ENCODE measurements around the gene SLC16A1. TPM values are rescaled to one million over a fixed set of nuclear protein-coding genes. Genes with fewer than 3 reads are reported as not detected.

The SLC16A1 gene
- total and polyA plus RNA-seq, 2 of the 8 experiments (the other 6 are each of a cell fraction or from before 2014, with no cell fraction given) = 435 to 545 TPM

DNA sequence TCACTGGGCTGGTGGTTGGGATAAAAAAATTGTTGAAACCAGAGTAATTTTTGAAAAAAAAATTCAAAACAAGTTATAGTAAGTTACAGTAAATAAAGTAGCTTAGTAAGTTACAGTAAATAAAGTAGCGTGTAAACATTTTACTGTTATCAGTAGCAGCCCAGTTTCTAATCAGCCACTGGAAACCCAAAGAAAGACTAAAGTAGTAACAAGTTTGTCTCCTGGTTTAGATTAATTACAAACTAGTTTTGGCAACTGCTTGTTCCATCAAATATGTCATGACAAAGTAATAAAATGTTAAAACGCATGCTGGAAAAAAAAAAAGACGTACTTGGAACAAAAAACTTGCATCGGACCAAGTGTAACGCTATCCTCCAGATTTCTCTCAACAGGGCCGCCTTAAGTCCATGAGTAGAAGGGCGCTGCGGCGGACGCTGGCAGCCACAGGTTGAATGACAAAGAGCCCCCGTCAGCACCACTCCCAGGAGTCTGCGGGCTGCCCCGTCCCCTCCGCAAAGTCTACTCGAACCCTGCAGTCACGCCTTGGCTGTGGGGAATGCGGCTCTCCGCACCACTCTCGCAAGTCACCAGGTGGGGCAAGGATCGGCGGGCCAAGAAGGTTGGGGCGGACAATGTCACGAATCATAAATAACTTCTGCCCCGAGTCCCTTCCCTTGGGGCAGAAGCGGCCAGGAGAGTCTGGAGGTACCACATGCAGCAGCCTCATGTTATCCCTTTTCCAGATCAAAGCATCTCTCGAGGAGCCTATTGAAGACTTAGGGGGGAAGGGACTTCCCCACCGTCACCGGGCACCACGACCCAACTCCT, 837 bp downstream of the SLC16A1 start (continued):
- no peak for TF ChIP-seq SP2 (IDR thresholded peaks at IDR 0.05; ENCODE audit: low read length)
- no peak for TF ChIP-seq RXRA (IDR thresholded peaks at IDR 0.05; ENCODE audit: insufficient read depth, low read depth, low read length)
- no peak for TF ChIP-seq CTCF (IDR thresholded peaks at IDR 0.05; ENCODE audit: control extremely low read depth in 1 of 3, insufficient read depth in 1 of 3, low read depth in 1 of 3, low read length in 3 of 3)
- TF ChIP-seq TCF12 (IDR thresholded peaks at IDR 0.05; ENCODE audit: low read depth, low read length) = no peak
- TF ChIP-seq SAP30 (IDR thresholded peaks at IDR 0.05; ENCODE audit: insufficient read depth, insufficient replicate concordance, low read length) = peak; percentile 90
- TF ChIP-seq HDAC6 (IDR thresholded peaks at IDR 0.05; ENCODE audit: low read depth, low read length) = no peak
- TF ChIP-seq TBP (IDR thresholded peaks at IDR 0.05; ENCODE audit: low read depth, low read length) = peak; percentile 66; the same call in 1 of the 2 replicates
- no peak for TF ChIP-seq RNF2 (IDR thresholded peaks at IDR 0.05; ENCODE audit: borderline replicate concordance, low read depth, low read length, missing control alignments, poor library complexity, severe bottlenecking)
- TF ChIP-seq SP1 (IDR thresholded peaks at IDR 0.05; ENCODE audit: low read depth, low read length) = no peak
- TF ChIP-seq CEBPB (IDR thresholded peaks at IDR 0.05; ENCODE audit: low read depth, low read length) = no peak
- no peak for TF ChIP-seq ZNF274 (IDR thresholded peaks at IDR 0.05; ENCODE audit: borderline replicate concordance, extremely low read depth, low read length)
- no peak for TF ChIP-seq GABPA (IDR thresholded peaks at IDR 0.05; ENCODE audit: borderline replicate concordance, insufficient read depth, low read length)
- no peak for TF ChIP-seq NRF1 (IDR thresholded peaks at IDR 0.05; ENCODE audit: low read depth, low read length)
- no peak for TF ChIP-seq FOSL1 (IDR thresholded peaks at IDR 0.05; ENCODE audit: insufficient read depth, low read depth, low read length)
- 0 out of 2 replicates have a peak, but pooled peaks have one; percentile 42 for TF ChIP-seq TEAD4 (IDR thresholded peaks at IDR 0.05; ENCODE audit: low read depth, low read length)
- TF ChIP-seq SIRT6 (IDR thresholded peaks at IDR 0.05; ENCODE audit: low read length) = no peak
- no peak for TF ChIP-seq MAFK (IDR thresholded peaks at IDR 0.05; ENCODE audit: low read depth, low read length)
- TF ChIP-seq NANOG (IDR thresholded peaks at IDR 0.05; ENCODE audit: insufficient read depth, low read depth, low read length, poor library complexity, severe bottlenecking) = no peak
- TF ChIP-seq, protein P1, sequence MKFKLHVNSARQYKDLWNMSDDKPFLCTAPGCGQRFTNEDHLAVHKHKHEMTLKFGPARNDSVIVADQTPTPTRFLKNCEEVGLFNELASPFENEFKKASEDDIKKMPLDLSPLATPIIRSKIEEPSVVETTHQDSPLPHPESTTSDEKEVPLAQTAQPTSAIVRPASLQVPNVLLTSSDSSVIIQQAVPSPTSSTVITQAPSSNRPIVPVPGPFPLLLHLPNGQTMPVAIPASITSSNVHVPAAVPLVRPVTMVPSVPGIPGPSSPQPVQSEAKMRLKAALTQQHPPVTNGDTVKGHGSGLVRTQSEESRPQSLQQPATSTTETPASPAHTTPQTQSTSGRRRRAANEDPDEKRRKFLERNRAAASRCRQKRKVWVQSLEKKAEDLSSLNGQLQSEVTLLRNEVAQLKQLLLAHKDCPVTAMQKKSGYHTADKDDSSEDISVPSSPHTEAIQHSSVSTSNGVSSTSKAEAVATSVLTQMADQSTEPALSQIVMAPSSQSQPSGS (IDR thresholded peaks at IDR 0.05; ENCODE audit: low read length) = peak; percentile 63; the same call in 1 of the 2 replicates
- no peak for TF ChIP-seq JUND (IDR thresholded peaks at IDR 0.05; ENCODE audit: low read length)

Data from H1 (cell line).